Measurements from ENCODE around the gene HHAT.

Gene HHAT

DNA sequence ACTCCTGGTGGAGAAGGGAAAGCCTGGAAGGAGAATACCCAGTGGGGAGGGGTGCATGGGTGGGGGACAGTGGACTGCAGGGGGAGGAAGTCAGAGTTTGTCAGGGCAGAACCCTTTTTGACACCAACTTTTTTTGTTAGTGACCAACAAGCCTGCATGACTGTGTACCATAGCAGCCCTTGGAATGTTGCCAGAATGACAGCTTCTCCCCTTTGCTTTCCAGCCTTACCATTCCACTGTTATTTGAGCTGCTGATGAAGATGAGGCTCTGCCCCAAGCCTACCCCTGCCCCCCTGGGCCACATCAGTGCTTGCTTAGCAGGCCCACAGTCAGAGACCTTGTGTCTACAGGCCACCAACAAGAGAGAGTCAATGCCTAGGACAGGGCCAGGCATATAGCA lies 341.2 kb downstream of the HHAT start:
- TF ChIP-seq, protein P1, sequence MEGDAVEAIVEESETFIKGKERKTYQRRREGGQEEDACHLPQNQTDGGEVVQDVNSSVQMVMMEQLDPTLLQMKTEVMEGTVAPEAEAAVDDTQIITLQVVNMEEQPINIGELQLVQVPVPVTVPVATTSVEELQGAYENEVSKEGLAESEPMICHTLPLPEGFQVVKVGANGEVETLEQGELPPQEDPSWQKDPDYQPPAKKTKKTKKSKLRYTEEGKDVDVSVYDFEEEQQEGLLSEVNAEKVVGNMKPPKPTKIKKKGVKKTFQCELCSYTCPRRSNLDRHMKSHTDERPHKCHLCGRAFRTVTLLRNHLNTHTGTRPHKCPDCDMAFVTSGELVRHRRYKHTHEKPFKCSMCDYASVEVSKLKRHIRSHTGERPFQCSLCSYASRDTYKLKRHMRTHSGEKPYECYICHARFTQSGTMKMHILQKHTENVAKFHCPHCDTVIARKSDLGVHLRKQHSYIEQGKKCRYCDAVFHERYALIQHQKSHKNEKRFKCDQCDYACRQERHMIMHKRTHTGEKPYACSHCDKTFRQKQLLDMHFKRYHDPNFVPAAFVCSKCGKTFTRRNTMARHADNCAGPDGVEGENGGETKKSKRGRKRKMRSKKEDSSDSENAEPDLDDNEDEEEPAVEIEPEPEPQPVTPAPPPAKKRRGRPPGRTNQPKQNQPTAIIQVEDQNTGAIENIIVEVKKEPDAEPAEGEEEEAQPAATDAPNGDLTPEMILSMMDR (IDR thresholded peaks at IDR 0.05) = no peak

DNA sequence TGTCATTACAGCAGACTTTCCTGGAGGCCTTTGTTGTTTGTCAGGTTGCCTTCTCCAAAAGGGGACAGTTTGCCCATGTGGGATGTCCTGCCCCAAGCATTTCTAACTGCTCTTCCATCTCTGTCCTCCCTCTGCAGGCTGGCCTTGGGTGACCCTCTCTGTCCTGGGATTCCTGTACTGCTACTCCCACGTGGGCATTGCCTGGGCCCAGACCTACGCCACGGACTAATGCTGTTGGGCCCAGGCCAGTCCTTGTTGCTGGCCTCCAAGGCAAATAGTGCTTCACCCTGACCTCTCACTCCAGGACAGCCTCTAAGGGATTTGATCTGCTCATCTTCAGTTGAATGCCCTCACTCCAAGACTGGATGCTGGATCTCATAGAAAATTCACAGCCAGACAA lies 345.4 kb downstream of the HHAT start:
- TF ChIP-seq, protein P1 (IDR thresholded peaks at IDR 0.05) = no peak

DNA sequence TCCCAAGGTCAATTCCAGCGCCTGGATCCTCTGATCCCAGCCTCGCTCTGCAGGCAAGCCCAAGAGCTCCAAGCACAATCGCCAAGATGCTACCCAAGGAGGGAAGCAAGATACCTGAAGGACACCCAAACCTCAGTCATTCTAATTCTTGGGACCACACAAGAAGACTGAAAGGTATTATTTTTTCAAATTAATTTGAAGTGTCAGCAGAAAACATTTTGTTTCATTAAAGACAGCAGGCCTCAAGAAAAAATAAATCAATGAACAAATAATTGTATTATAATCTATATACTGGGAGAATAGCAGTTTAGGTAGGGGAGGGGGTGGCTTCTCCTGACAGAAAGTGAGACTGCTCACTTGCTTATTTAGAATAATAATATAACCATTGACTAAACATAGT lies 347.8 kb downstream of the HHAT start:
- TF ChIP-seq, protein P1 (IDR thresholded peaks at IDR 0.05) = no peak

DNA sequence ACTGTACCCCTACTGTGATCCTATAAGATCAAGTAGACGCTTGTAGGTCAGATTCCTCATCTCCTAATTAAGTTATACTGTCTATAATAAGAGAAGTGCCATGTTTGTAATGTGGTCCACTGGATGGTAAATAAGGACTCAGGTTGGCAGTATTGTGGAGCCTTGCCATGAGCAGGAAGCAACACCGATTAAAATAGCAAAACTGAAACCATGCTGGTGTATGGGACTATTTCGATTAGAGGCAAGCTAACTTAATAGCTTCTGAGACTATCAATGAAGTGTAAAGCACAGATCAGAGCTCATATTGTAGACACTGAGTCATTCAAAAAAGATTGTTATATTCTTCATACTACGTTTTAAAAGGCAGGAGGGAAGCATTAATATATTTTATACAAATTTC lies 348.8 kb downstream of the HHAT start:
- TF ChIP-seq, protein P1 (IDR thresholded peaks at IDR 0.05) = no peak

DNA sequence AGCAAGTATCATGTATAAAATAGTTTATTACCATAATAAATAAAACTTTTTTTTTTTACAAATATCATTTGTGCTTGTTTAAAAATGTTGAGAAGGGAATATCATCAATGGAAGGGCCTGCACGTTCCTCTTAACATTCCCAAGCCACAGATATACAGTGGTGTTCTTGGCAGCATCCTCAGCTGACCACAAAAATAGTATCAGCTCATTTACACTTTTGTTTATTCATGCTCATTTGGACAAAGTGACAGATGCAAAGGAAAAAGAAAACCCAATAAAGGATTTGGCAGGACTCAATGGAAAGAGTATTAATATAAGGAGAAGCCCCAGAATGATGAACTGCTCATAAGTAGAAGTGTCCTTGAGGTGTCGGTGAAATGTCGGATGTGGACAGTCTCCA lies 349.6 kb downstream of the HHAT start:
- TF ChIP-seq, protein P1 (IDR thresholded peaks at IDR 0.05) = no peak

DNA sequence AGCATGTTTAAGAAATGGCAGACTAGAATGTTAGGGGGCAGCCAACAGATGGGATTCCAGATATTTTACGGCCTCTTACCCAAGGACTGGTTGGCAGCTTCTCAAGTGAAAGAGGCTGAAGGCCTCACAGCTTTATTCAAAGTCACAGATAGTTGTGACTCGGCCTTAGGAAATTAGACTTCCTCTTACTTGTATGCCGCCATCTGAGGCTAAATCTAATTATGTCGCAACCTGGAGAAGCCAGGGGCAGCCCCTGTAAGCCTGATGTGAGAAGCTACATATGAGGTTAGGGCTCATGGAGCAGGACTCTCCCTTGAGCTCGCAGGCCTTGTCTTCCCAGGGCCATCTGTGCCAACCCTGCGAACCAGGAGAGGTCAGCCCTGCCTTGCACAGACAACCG lies 352.5 kb downstream of the HHAT start:
- TF ChIP-seq, protein P1 (IDR thresholded peaks at IDR 0.05) = no peak

DNA sequence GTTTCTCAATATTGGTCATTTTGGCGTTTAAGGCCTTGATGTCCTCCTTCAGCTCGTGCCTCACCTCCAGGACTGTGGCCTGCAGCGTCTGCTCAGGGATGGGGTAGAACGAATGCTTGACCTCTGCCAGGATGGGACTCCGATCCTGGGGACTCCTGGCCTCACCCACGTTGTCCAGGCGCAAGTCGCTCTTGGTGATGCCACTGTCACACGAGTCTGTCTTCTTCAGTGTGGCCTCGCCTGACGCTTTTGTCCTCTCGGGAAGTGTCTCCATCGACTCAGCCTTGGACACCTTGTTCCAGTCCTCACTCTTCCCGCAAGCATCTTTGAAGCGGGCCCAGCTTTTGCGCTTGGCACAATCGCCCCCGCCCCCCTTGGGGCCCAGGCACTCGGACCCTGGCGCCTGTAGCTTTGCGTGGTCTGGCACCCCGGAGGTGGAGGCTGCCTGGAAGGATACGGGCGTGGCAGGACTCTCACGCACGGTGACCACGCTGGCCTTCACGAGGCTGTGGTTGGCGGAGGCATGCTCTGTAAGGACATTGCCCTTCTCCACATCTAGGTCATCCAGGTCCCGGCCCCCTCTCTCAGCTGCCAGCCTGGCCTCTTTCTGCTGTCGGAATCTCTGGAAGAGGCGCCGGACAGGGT lies 354.8 kb downstream of the HHAT start:
- TF ChIP-seq, protein P1 (IDR thresholded peaks at IDR 0.05) = no peak
